Transverse colon (tissue), 4 donors: ENCODE data around the gene PRSS27. TPM values are rescaled to one million over a fixed set of nuclear protein-coding genes. Genes with fewer than 3 reads are reported as not detected.
"Not testable (repeated sequence)": the region's sequence is repeated elsewhere in the genome, so short reads cannot be mapped to it uniquely, and the experiment has no call there.

Source experiments
- DNase-seq: peaks from one replicate; pipeline ENCODE4 v3.0.0-alpha.2; 2019
- H3K27ac ChIP-seq, 4 donors: fragments of 200-600 bp; sonication (generic); 2 replicates each; pipeline ENCODE4 v1.5.1; 2016 to 2018; ENCODE audit warnings: inconsistent platforms in 4 of 4
- H3K27me3 ChIP-seq: fragments of 200-600 bp; sonication (generic); 2 replicates; pipeline ENCODE4 v1.5.1; 2017; ENCODE audit warnings: inconsistent platforms
- H3K36me3 ChIP-seq, 4 donors: fragments of 200-600 bp; sonication (generic); 2 replicates each; pipeline ENCODE4 v1.5.1; 2017 to 2019; ENCODE audit warnings: inconsistent platforms in 4 of 4
- H3K4me1 ChIP-seq, 4 donors: fragments of 200-600 bp; sonication (generic); 2 replicates each; pipeline ENCODE4 v1.5.1; 2017 to 2020; ENCODE audit warnings: inconsistent platforms in 4 of 4
- H3K4me3 ChIP-seq, 4 donors: fragments of 200-600 bp; sonication (generic); 1 replicate in 1 of 4; 2 replicates in 3 of 4; pipeline versions ENCODE4 v1.5.1 to v1.6.1; 2017 to 2019; ENCODE audit warnings: inconsistent platforms in 4 of 4
- H3K9me3 ChIP-seq, 2 donors: fragments of 200-600 bp; sonication (generic); 2 replicates each; pipeline ENCODE4 v1.5.1; 2017 to 2019; ENCODE audit warnings: inconsistent platforms in 2 of 2
- EP300 ChIP-seq: sonication (generic); formaldehyde crosslinking; IDR thresholded peaks from one replicate; pipeline ENCODE4 v1.6.1; 2017; ENCODE audit warnings: antibody characterized with exemption, low read depth
- POLR2A ChIP-seq: fragments of 450-650 bp; IDR thresholded peaks from one replicate; pipeline ENCODE4 v1.6.1; 2016; ENCODE audit warnings: antibody characterized with exemption, mild to moderate bottlenecking, moderate library complexity
- POLR2AphosphoS5 ChIP-seq, 3 donors: sonication (generic); formaldehyde crosslinking; IDR thresholded peaks; one replicate each; pipeline ENCODE4 v1.6.1; 2016; ENCODE audit warnings: antibody characterized with exemption in 3 of 3
- WGBS, 2 donors: methylation state at CpG; one replicate each; pipeline ENCODE4 v1.1.5; 2018; ENCODE audit warnings: low coverage in 1 of 2; 5-methylcytosine and 5-hydroxymethylcytosine counted together
- in situ Hi-C, 4 donors: fragments of 200-750 bp; cut with MboI; loops; one replicate each; pipeline versions ENCODE4 v1.15.0 to v1.15.1; 2017; ENCODE audit warnings: low sequenced_read_pairs in 3 of 4, low pct_ligation_motif_present in 1 of 4, low pct_unique_long_range_greater_than_20kb in 1 of 4
- intact Hi-C: fragments of 100-400 bp; cut with DNase I; formaldehyde crosslinking; loops from one replicate; pipeline ENCODE4 v1.15.1; 2023; ENCODE audit warnings: low total_unique reads
- total RNA-seq, 4 donors: library from RNA; depleted of rRNA; stranded (reverse); fragments of >200 nt; gene quantifications; one replicate each; pipeline ENCODE4 v1.1.0, GENCODE V29; 2016
- TF ChIP-seq, protein P1 (sequence below), 5 experiments: fragments of 200-600 bp in 3 of 5; fragments of 450-650 bp in 2 of 5; sonication (generic) in 3 of 5; IDR thresholded peaks; 1 replicate in 2 of 5; 2 replicates in 3 of 5; pipeline ENCODE4 v1.5.1; 2016 to 2017; ENCODE audit warnings: antibody characterized with exemption in 5 of 5, inconsistent platforms in 3 of 5, mild to moderate bottlenecking in 2 of 5, moderate library complexity in 1 of 5

PRSS27 gene
- total RNA-seq, 4 donors from 2014 or later = 1.3 TPM; not detected in 3

DNA sequence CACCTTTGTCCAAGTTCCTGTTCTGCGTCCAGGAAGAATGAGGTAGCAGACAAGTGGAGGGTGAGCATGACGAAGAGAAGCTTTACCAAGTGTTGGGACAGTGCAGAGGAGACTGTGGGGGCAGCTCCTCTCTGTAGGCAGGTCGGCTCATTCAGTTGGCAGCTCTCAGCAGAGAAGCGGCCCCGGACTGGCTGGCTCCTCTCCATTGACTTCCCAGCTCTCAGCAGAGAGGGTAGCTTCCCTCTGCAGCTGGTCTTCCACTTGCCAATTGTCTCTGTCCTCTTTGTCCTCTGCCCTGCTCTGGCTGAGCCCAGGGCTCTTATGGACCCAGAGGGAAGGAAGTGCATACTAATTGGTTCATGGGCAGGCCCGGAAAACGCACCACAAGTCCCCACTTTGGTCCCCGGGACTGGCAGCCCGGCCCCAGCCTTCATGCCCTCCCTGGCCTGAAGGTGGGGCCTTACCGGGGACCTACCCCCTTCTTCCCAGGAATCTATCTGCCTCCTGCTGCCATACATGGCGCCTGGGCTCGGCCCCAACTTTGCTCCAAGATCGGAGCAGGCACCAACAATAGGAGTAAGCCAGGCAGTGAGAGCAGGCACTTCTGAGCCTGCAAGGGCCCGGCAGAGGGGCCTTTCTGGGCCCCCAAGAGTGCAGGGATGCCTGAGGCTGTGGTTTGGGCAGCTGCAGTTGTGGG, 27.6 kb downstream of the PRSS27 start:
- Histone ChIP-seq H3K27ac (peak overlapping the region in 2 of 4 donors; percentile 21 to 46), H3K36me3 (peaks cover 0 to 3% (median 1%) of the 10 kb centered on the region in 4 donors), H3K4me1 (peaks cover 0 to 21% (median 5%) of the 10 kb centered on the region in 4 donors), H3K9me3 (no peaks in the 10 kb centered on the region), H3K27me3 (no peaks in the 10 kb centered on the region), H3K4me3 (no peak overlapping the region)
- intact Hi-C loops (no loop called here), in situ Hi-C loops (no loop called here)
- WGBS, 2 donors = 84% methylated on average over 14 of the region's 14 CpGs; no CpG with 5 or more reads in 1 of the 2 donors
- TF ChIP-seq EP300 (no peak), POLR2AphosphoS5 (IDR thresholded peaks at IDR 0.05) (no peak), POLR2A (no peak)
- TF ChIP-seq, protein P1, sequence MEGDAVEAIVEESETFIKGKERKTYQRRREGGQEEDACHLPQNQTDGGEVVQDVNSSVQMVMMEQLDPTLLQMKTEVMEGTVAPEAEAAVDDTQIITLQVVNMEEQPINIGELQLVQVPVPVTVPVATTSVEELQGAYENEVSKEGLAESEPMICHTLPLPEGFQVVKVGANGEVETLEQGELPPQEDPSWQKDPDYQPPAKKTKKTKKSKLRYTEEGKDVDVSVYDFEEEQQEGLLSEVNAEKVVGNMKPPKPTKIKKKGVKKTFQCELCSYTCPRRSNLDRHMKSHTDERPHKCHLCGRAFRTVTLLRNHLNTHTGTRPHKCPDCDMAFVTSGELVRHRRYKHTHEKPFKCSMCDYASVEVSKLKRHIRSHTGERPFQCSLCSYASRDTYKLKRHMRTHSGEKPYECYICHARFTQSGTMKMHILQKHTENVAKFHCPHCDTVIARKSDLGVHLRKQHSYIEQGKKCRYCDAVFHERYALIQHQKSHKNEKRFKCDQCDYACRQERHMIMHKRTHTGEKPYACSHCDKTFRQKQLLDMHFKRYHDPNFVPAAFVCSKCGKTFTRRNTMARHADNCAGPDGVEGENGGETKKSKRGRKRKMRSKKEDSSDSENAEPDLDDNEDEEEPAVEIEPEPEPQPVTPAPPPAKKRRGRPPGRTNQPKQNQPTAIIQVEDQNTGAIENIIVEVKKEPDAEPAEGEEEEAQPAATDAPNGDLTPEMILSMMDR (IDR thresholded peaks at IDR 0.05) = no peak
- DNase-seq = no peak

DNA sequence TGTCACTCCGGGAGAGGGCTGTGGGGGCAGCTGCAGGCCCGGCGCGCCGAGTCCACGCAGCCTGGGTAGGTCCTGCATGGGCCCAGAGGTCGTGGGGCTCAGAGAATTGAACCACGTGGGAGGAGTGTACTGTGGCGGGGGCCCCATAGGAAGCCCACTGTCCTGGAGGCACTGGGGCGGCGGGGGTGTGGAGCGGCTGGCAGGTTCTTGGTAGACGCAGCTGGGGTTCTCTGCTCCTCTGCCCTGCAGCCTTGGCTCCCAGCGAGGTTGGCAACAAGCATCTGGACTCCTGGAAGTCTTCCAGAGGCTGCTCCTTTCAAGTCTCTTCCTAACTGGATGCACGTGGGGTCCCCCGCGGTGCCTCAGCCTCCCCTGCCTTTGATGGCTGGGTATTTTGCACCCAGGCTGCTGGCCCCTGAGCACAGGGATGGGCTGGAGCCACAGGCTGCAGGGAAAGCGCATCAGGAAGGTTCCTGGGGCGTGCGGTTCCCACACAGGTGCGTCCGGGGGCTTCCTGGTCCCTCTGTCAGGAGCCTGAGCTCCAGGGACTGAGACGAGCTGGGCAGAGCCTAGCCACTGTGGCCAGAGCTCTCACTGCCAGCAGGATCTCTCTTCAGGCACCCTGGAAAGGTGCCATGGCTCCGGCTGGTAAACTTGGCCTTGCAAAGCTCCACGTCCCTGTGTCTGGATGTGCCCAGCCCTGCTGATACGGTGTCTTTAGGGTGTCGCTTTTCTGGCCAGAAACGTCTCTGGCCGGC, 28.4 kb downstream of the PRSS27 start:
- Histone ChIP-seq H3K4me1 (peaks cover 0 to 23% (median 5%) of the 10 kb centered on the region in 4 donors), H3K9me3 (no peaks in the 10 kb centered on the region), H3K27me3 (no peaks in the 10 kb centered on the region), H3K36me3 (no peaks in the 10 kb centered on the region), H3K4me3 (no peak overlapping the region), H3K27ac (peak overlapping the region in 1 of 4 donors; percentile 46)
- DNase-seq = no peak
- in situ Hi-C loops = no loop called here
- intact Hi-C loops = no loop called here
- WGBS, 2 donors = 90% methylated on average over 29 of the region's 29 CpGs; no CpG with 5 or more reads in 1 of the 2 donors
- TF ChIP-seq POLR2AphosphoS5 (IDR thresholded peaks at IDR 0.05) (no peak), POLR2A (no peak), EP300 (no peak)
- TF ChIP-seq, protein P1 (IDR thresholded peaks at IDR 0.05) = no peak

DNA sequence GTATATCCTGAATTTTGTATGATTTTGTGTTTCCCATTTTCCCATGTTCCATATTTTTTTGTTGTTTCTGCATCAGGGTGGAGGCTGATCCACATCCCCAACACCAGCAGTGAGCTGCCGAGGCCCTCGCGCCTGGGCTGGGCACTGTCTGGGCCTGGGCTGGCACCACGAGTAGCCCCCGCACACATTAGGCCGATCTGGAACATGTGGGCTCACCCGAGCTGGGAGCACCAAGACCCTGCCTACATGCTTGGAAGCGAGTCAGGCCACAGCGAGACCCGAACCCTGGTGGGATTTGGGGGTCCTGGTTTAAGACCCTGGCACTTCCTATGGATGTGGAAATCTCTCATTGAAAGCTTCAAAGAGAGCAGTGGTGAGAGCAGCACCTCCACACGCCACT, 29.2 kb downstream of the PRSS27 start:
- no peaks in the 10 kb centered on the region for H3K27me3 ChIP-seq
- no peak for TF ChIP-seq POLR2AphosphoS5 (IDR thresholded peaks at IDR 0.05)
- TF ChIP-seq, protein P1 (IDR thresholded peaks at IDR 0.05) = no peak
- TF ChIP-seq POLR2A = no peak
- no peak for TF ChIP-seq EP300
- H3K36me3 ChIP-seq = no peaks in the 10 kb centered on the region
- in situ Hi-C loops = no loop called here
- DNase-seq = no peak
- H3K9me3 ChIP-seq = no peaks in the 10 kb centered on the region
- no peak overlapping the region for H3K4me3 ChIP-seq
- intact Hi-C loops = no loop called here
- peaks cover 0 to 23% (median 5%) of the 10 kb centered on the region in 4 donors for H3K4me1 ChIP-seq
- WGBS, 2 donors = 80 to 97% methylated on average over 2 to 11 of the region's 11 CpGs
- H3K27ac ChIP-seq = no peak overlapping the region

DNA sequence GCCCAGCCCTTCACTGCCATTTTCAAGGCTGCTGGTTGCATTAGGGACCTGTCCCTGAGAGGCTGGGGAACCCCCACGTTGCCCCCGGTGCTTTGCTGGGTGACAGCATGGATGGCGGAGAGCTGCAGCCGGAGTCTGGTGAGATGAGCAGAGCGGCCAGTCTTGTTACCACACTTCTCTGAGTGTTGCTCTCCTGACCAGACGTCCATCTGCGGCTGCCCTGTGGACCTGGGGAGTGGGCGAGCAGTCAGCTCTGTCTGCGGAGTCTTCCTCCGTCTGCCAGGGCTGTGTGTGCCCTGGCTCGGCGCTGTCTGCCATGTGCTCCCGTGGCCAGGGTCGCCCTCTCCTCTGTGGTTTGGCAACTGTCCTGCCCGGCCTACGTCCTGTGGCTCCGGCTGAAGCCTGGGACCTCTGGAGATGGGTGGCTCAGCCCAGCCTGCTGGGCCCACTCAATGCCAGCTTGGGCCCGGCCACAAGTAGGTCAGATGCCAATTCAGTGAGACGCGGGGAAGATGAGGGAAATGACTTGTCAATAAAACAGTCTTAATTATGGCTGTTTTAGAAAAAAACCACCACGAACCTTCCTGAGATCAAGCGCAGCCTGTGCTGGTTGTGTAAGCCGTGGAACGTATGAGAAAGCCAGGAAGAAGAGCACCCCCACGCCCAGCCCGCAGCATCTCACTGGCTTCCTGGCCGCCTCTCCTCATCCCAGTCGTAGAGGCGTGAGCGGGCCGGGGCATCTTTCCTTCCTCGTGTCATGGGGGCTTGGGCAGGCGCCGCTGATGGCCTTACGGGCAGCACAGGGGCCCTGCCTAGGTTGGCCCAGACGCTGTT, 29.8 kb downstream of the PRSS27 start:
- no peak for TF ChIP-seq POLR2A
- TF ChIP-seq, protein P1 (IDR thresholded peaks at IDR 0.05) = no peak
- TF ChIP-seq POLR2AphosphoS5 (IDR thresholded peaks at IDR 0.05) = no peak
- TF ChIP-seq EP300 = no peak
- Histone ChIP-seq H3K4me3 (no peak overlapping the region), H3K9me3 (no peaks in the 10 kb centered on the region), H3K27ac (no peak overlapping the region), H3K27me3 (no peaks in the 10 kb centered on the region), H3K36me3 (no peaks in the 10 kb centered on the region), H3K4me1 (peaks cover 0 to 23% (median 5%) of the 10 kb centered on the region in 4 donors)
- 87% methylated on average over 22 of the region's 36 CpGs; no CpG with 5 or more reads in 1 of the 2 donors for WGBS, 2 donors
- in situ Hi-C loops (no loop called here), intact Hi-C loops (no loop called here)
- no peak for DNase-seq

DNA sequence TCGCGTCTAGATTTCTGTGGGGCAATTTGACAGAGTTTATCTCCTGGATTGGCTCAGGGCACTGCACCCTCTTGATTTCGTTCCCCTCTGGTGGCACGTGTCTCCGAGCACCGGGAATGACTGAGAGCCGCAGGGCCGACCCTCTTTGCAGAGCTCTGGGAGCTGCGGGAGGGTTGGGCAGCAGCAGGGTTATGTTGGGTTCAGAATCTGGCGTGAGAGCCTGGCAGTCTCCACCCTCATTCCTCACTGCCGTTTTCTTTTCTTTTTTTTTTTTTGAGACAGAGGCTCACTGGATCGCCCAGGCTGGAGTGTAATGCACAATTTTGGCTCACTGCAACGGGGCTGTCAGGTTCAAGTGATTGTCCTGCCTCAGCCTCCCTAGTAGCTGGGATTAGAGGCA, 30.6 kb downstream of the PRSS27 start:
- H3K4me1 ChIP-seq = peaks cover 0 to 27% (median 7%) of the 10 kb centered on the region in 4 donors
- H3K27ac ChIP-seq, H3K4me3 ChIP-seq, H3K9me3 ChIP-seq, intact Hi-C loops, in situ Hi-C loops, H3K36me3 ChIP-seq, H3K27me3 ChIP-seq, DNase-seq: not testable (repeated sequence)
- WGBS, 2 donors = 71% methylated on average over 6 of the region's 13 CpGs; no CpG with 5 or more reads in 1 of the 2 donors
